ENCODE measurements around the gene MOCS3. TPM values are rescaled to one million over a fixed set of nuclear protein-coding genes. Genes with fewer than 3 reads are reported as not detected.

The MOCS3 gene
- total and polyA plus RNA-seq, 3 donors from 2014 or later: 6.5 to 9.3 (median 7.4) TPM

DNA sequence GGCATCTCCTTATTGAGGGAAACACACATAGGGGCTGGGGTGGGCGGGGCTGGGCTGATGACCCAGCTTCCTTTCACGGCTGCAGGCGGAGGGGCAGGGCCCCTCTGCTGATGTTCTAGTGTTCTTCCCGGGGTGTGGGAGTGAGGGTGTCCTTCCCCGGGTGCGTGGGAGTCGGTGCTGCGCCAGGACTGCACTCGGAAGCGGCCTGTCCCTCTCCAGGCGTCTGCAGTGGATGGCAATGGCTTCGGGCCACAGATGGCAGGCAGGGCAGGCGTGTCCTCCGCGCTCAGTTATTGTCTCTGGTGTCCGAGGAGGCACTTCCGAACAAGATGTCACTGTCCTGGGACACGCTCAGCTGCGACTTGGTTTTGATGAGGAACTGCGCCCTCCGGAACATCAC, 45.1 kb downstream of the MOCS3 start:
- Histone ChIP-seq H3K9me3 (no peaks in the 10 kb centered on the region), H3K36me3 (ENCODE audit: low read depth, missing control alignments) (no peaks in the 10 kb centered on the region), H3K4me3 (peak overlapping the region in 1 of 2 donors; percentile 2), H3K27me3 (no peaks in the 10 kb centered on the region), H3K27ac (no peak overlapping the region), H3K4me1 (peaks cover 16% of the 10 kb centered on the region)
- intact Hi-C loops (cut with DNase I; ENCODE audit: low total_unique reads): no loop called here
- DNase-seq: peak; percentile 87
- WGBS, 2 donors: 38 to 52% methylated on average over 10 to 21 of the region's 21 CpGs
- TF ChIP-seq, protein P1, sequence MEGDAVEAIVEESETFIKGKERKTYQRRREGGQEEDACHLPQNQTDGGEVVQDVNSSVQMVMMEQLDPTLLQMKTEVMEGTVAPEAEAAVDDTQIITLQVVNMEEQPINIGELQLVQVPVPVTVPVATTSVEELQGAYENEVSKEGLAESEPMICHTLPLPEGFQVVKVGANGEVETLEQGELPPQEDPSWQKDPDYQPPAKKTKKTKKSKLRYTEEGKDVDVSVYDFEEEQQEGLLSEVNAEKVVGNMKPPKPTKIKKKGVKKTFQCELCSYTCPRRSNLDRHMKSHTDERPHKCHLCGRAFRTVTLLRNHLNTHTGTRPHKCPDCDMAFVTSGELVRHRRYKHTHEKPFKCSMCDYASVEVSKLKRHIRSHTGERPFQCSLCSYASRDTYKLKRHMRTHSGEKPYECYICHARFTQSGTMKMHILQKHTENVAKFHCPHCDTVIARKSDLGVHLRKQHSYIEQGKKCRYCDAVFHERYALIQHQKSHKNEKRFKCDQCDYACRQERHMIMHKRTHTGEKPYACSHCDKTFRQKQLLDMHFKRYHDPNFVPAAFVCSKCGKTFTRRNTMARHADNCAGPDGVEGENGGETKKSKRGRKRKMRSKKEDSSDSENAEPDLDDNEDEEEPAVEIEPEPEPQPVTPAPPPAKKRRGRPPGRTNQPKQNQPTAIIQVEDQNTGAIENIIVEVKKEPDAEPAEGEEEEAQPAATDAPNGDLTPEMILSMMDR (IDR thresholded peaks at IDR 0.05): no peak
- no peak for TF ChIP-seq POLR2A (IDR thresholded peaks at IDR 0.05)

DNA sequence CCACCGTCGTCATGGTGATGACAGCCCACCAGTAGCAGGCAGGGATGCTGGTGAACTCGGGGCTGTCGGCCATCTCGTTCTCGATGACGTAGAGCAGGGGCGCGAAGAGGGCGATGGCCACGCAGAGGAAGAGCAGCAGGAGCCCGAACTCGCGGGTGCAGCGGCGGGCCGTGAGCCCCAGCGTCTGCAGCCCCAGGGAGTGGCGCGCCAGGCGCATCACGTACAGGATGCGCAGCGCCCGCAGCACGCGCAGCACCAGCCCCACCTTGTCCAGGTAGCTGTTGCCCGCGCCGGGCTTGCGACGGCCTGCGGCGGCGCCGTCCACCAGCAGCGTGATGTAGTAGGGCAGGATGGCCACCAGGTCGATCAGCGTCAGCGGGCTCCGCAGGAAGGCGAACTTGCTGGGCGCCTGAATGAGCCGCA, 45.7 kb downstream of the MOCS3 start:
- TF ChIP-seq, protein P1 (IDR thresholded peaks at IDR 0.05): no peak
- no peak for TF ChIP-seq POLR2A (IDR thresholded peaks at IDR 0.05)
- WGBS, 2 donors: 75 to 86% methylated on average over 7 to 44 of the region's 44 CpGs
- peak overlapping the region; percentile 2 to 7 for H3K4me3 ChIP-seq
- intact Hi-C loops (cut with DNase I; ENCODE audit: low total_unique reads): no loop called here
- H3K4me1 ChIP-seq: peaks cover 16% of the 10 kb centered on the region
- no peaks in the 10 kb centered on the region for H3K9me3 ChIP-seq
- no peaks in the 10 kb centered on the region for H3K27me3 ChIP-seq
- no peak overlapping the region for H3K27ac ChIP-seq
- DNase-seq: no peak
- no peaks in the 10 kb centered on the region for H3K36me3 ChIP-seq (ENCODE audit: low read depth, missing control alignments)

DNA sequence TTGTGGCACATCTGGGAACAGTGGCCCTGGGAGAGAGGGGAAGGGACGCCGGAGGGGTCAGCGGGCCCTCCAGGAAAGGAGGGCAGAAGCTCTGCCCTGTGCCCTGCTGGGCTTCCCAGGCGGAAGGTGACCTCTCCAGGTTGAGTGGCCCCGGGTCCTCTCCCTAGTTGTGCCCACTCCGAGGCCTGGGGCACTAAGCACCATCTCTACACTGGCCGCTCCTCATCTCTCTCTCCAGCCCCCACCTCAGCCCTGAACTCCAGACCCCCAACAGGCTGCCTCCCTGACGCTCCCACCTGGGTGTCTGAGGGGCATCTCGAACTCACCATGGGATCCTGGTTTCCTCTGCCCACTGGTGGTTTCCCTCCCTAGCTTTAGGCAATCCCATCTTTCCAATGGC, 46.2 kb downstream of the MOCS3 start:
- intact Hi-C loops (cut with DNase I; ENCODE audit: low total_unique reads): no loop called here
- Histone ChIP-seq H3K9me3 (no peaks in the 10 kb centered on the region), H3K27me3 (no peaks in the 10 kb centered on the region), H3K4me1 (peaks cover 16% of the 10 kb centered on the region), H3K27ac (no peak overlapping the region), H3K4me3 (no peak overlapping the region), H3K36me3 (ENCODE audit: low read depth, missing control alignments) (no peaks in the 10 kb centered on the region)
- 77 to 93% methylated on average over 7 to 9 of the region's 9 CpGs for WGBS, 2 donors
- DNase-seq: no peak
- TF ChIP-seq, protein P1 (IDR thresholded peaks at IDR 0.05): no peak

DNA sequence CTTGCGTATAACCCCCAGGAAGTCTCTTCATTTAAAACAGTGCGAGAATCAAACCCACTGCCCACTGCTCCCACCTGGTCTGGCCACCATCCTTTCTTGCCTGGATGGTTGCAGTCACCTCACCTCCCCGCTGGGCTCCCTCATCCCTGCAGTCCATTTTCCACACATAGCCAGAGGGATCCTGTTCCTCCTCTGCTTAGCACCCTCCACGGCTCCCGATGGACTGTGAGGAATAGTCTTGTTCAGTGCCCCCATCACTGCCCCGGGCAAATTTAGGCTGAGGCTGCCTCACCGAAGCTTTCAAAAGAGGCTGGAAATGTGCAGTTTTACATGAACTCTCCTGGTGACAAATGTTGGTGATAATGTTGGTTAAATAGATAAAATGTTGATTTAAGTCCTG, 46.6 kb downstream of the MOCS3 start:
- peaks cover 16% of the 10 kb centered on the region for H3K4me1 ChIP-seq
- DNase-seq: no peak
- no peaks in the 10 kb centered on the region for H3K27me3 ChIP-seq
- no peak overlapping the region for H3K27ac ChIP-seq
- H3K9me3 ChIP-seq: no peaks in the 10 kb centered on the region
- intact Hi-C loops (cut with DNase I; ENCODE audit: low total_unique reads): no loop called here
- TF ChIP-seq, protein P1 (IDR thresholded peaks at IDR 0.05): no peak
- no peak for TF ChIP-seq POLR2A (IDR thresholded peaks at IDR 0.05)
- WGBS, 2 donors: 87 to 93% methylated on average over 7 of the region's 7 CpGs
- H3K4me3 ChIP-seq: no peak overlapping the region
- H3K36me3 ChIP-seq (ENCODE audit: low read depth, missing control alignments): no peaks in the 10 kb centered on the region

DNA sequence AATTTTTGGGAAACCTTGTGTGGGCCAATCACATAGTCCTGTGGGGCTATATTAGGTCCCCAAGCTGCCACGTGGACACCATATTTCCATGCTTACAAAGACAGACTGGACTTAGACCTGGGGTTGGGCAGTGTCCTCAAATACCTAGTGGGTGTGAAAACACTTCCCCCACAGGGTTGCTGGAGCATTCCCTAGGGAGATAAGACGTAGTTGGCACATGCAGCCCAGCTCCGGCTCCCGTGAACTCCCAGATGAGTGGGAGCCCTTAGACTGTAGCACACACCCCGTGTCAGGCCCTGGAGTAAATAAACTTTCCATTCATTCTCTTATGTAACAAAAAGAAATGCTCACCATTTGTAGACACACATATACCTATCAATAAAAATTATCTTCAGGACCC, 50.1 kb downstream of the MOCS3 start:
- H3K9me3 ChIP-seq: no peaks in the 10 kb centered on the region
- H3K4me3 ChIP-seq: no peak overlapping the region
- H3K27me3 ChIP-seq: no peaks in the 10 kb centered on the region
- 41 to 50% methylated on average over 5 of the region's 5 CpGs for WGBS, 2 donors
- H3K4me1 ChIP-seq: peaks cover 8% of the 10 kb centered on the region
- no peaks in the 10 kb centered on the region for H3K36me3 ChIP-seq (ENCODE audit: low read depth, missing control alignments)
- intact Hi-C loops (cut with DNase I; ENCODE audit: low total_unique reads): no loop called here
- TF ChIP-seq POLR2A (IDR thresholded peaks at IDR 0.05): no peak
- TF ChIP-seq, protein P1 (IDR thresholded peaks at IDR 0.05): no peak
- DNase-seq: peak; percentile 79
- no peak overlapping the region for H3K27ac ChIP-seq

Data from testis (tissue), 3 donors.